GM21619 (cell line): ENCODE data around the gene CTNS.

Experiments used
- ATAC-seq: cut with Tn5 transposase; IDR thresholded peaks from one replicate; pipeline ENCODE4 v1.9.1; 2021; ENCODE audit not compliant: unreplicated experiment

CTNS gene

GRCh38 chr17:3657874-3658783 is 21.6 kb downstream of the CTNS start:
- ATAC-seq = no peak

DNA sequence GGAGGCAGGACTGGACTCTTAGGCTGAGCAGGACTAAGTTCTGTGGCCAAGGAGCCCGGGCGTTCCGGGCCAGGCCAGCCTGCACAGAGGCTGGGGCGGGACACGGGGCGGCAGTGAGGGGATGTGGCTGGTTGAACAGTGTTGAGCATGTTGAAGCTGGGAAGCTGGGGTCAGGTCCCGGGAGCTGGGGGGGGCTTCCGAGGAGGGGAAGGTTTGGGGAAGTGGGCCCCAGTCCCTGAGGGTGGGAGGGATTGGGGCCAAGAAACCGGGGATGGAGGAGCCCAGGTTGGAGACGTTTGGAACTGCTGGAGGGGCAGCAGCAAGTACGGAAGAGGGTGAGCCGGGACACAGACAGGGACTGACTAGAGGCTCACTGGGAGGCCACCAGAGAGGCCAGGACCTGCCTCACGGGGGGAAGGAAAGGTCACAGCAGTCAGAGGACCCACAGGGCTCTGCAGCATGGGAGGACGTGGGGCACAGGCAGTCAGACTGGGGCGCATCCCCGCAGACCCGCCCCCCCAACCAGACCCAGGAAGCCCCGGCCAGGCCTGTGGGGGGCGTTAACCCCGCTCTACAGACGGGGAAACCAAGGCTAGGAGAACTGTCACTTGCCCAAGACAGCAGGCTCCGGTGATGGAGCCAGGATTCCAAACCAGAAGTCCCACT is 22.4 kb downstream of the CTNS start:
- ATAC-seq = no peak

GRCh38 chr17:3659541-3660111 is 23.1 kb downstream of the CTNS start:
- no peak for ATAC-seq

DNA sequence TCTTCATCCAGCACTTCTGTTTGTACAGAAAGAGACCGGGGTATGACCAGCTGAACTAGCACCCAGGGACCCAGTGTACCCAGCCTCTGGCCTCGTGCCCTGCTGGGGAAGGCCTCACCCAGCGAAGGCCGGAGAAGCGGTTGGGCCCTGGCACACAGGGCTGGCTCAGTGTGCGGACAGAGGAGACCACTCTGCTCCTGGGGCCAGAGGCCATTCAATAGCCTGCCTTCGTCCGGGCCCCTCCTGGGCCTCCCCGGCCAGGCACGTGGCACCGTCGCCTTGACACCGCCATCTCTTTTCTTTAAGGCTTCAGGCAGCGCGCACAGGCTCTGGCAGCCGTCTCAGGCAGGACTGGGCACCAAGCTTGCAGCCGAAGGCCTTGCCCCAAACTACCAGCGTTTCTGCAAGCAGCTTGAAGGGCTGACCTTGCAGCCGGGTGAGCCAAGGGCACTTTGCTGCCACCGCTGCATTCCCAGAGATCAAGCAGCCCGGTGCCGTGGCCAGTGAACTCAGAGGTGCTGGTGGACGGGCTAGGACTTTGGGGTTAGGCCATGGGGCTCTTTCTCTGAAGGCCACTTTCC is 23.8 kb downstream of the CTNS start:
- ATAC-seq = no peak

DNA sequence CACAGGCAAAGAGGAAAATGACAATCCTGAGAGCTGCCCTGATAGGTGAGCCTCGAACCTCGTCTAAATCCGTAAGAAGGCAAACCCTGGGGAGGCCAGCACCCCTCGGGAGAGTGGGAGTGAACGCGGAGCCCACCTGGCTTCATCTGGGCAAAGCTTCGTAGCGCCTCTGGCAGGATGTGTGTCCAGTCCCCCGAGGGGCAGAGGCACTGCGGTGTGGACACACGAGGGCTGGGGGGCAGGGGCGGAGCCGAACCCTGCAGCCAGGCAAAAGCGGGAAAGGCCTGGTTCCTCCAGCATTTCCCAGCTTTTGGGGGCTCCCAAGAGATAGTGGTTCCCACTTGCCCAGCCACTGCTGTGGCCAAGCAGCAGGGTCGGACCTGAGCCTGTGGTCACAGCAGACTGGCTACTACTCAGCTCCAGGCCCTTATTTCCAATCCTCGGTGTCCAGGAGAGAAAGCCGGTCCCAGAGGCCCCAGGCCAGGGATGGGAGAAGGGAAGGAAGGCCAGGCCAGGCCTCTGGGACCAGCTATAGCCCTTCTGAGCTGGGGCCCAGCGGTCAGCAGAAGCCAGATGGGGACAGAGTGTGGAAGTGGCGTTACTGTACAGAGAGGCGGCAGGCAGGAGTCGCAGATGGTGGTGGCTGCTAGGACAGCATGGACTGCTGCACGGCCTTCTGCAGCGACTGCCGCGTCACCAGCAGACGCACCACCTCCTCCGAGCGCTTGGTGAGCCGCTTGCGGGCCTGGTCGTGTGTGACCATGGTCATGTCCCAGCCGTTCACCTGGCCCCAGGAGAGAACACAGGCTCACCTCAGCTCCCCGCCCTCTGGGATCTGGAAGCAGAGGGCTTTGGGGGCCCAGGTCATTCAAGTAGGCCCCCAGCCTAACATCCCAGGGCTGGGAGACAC is 26.8 kb downstream of the CTNS start:
- ATAC-seq = no peak

- ATAC-seq = no peak
Measured at GRCh38 chr17:3665834-3666233, 29.3 kb downstream of the CTNS start.

DNA sequence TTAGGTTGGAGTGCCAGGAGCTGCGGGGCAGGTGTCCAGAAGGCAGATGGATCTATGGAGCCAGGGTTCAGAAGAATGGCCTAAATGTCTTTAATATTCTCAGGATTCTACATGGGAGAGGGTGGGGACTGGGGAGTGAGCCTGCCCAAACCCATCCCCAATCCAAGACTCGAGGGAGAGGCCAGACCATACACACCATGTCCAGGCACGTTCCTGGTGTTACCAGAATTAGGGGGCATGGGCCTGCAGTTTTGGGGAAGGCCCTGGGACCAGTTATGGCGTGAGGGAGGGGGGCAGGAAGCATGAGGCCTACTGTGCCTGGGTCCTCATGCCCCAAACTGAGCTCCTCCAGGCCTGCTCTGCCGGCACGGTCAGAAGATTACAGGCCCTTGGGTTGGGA is 30.0 kb downstream of the CTNS start:
- no peak for ATAC-seq

DNA sequence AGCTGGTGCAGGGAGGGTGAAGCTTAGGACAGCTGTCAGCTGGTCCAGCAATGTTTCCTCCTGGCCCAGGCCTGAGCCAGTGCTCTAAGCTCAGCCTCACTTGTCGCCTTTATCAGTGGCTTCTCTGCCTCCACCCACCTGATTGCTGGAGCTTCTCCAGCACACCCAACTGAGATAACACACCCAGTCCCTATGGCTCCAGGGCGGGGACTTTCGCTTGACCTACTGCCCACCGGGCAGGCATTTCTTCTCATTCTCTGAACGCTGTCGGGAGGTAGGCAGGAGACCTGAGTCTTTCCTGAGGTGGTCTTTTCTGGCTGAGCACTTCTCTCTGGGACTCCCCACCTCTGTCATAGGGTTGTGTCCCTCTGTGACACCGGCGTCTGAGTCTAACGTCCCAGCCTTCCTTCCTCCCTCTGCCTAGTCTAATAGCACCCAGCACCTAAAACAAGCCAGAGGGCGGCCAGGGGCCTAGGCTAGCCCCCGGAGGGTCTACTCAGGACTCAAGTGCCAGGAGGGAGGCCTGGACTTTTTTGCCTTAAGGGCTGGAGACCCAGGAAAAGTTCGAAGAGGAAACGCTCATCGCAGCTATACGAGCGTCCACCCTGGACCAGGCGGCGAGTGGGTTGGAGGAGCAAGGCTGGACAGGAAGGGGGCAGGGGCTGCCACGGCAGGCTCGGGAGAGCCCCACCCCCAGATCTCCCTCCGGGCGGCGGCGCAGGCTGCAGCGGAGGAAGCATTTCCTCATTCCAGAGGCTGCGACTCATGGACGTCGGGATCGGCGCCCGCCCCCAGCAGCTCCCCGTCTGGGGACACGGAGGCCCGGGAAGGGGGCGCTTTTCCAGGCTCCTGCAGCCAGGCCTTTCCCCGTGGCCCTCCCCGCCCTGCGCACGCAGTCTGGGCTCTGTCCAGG is 31.1 kb downstream of the CTNS start:
- ATAC-seq = peak; percentile 13

DNA sequence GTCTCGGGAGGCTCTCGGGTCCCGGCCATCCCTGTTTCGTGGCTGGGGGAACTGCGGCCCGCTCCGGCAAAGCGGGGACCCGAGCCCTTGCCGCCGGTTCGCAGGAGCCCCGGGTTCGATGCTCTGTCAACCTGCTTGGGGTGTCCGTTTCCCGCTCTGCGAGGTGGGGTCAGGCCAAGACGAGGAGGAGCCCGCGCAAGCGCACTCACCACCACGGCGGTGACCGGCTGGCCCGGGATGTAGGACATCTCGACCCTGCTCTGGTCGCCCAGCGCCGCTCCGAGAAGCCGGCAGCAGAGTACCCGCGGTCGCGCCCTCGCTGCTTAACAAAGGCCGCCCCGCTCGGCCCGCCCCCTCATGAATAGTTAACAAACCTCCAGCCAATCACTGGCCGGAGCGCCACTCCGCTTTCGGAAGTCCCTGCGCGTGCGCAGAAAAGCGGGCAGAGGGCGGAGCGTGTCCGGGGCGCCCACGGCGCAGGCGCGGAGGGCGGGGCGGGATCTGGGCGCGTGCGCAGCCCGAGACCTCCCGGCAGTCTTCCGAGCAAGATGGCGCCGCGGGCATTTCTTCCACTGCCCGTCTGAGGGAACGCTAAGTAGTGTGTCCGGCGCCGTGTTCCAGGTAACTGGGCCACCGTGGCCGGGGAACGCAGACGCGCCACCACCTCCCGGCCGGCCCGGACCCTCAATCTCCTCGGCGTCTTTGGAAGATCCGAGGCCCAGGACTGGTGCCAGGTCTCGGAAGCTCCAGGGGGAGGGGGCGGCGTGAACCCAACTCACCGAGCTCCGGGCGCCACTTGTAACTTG is 31.9 kb downstream of the CTNS start, which contains the start of the genes EMC6 and TAX1BP3:
TSS of gene EMC6 (plus strand) at position 534 of the 806 bp plus-strand sequence. CDS start 335 bp downstream, outside the sequence.
TSS of gene TAX1BP3 (minus strand) at position 300 of the 806 bp plus-strand sequence. CDS start at position 248, 52 bp downstream.
- ATAC-seq = peak; percentile 84

DNA sequence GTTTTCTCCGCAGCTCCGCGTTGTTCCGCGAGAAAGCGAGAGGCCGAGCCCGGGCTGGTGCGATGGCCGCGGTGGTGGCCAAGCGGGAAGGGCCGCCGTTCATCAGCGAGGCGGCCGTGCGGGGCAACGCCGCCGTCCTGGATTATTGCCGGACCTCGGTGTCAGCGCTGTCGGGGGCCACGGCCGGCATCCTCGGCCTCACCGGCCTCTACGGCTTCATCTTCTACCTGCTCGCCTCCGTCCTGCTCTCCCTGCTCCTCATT is 32.5 kb downstream of the CTNS start:
- ATAC-seq = peak; percentile 1

GRCh38 chr17:3669548-3669947 is 33.0 kb downstream of the CTNS start:
- ATAC-seq = no peak

GRCh38 chr17:3672571-3672970 is 36.0 kb downstream of the CTNS start:
- ATAC-seq = no peak

- no peak for ATAC-seq
Measured at GRCh38 chr17:3675886-3676285, 39.3 kb downstream of the CTNS start.

GRCh38 chr17:3678095-3678820 is 41.7 kb downstream of the CTNS start:
- no peak for ATAC-seq

DNA sequence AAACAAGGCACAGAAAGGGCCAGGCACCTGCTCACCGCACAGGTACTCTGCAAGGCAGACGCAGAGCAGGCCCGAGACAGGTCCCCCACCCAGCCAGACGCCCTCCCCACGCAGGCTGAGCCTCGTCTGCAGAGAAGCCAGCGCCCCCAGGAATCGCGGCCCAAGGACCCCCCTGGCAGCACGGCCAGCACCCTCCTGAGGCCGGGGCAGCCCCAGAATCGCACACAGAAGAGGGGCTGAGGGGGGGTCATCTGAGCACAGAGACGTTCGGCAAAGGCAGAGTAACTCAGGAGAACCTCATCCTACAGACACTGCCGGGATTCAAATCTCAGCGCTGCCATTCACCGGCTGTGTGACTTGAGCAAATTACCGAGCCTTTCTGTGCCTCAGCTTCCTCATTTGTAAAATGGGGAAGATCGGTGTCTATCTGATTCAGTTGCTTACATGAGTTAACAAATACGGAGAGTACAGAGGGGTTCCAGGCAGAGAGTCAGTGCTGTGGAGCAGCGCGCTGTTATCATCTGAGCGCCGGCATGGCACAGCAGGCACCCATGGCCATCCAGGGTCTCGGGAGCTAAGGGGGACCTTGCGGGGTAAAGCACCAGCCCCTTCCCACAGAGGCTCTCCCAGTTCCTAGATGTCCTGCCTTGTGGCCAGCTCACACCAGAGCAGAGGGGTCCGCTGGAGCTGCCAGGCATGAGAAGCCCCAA is 42.4 kb downstream of the CTNS start:
- ATAC-seq = no peak

- no peak for ATAC-seq
Measured at GRCh38 chr17:3679531-3680126, 43.1 kb downstream of the CTNS start.

DNA sequence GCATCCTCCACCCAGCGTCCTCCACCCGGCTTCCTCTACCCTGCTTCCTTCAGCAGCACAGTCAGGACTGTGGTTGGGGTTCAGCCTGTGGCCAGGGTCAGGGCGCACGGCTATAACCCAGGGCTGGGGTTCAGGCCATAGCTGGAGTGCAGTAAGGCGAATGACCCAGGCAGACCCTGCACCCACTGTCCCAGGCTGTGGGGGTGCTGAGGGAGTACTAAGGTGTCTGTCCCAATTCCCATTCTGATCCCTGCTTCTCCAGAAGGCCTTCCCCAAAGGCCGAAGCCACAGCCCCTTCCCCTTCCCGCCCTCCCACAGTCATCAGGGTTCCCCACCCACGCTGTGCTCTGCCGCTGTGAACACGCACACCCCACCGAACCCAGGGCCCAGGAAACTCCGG is 44.5 kb downstream of the CTNS start:
- no peak for ATAC-seq
